ENCODE results near the gene RAP1A.
A peak's percentile ranks its signal among the peaks of the same experiment; 100 is the strongest.

RAP1A gene

DNA sequence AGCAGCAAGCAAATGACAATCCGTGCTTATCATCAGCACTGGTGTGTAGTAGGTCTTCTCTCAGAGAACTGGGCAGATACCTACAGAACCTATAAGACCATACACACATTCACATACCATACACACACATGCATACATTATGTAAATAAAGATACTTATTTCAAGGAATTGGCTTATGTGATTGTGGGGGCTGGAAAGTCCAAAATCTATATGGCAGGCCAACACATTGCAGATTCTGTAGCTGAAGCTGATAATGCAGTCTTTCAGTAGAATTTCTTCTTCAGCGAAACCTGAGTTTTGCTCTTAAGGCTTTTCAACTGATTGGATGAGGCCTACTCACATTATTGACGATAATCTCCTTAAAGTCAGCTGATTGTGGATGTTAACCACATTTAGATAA lies 24.1 kb downstream of the RAP1A start:
- H3K27ac ChIP-seq (ENCODE audit: low read depth, low read length), result no peak overlapping the region
- no peaks in the 10 kb centered on the region for H3K27me3 ChIP-seq (ENCODE audit: control insufficient read depth in 5 of 5, insufficient read depth in 4 of 5, low read length in 5 of 5)
- H3K36me3 ChIP-seq (ENCODE audit: control insufficient read depth in 5 of 5, insufficient read depth in 5 of 5, low read length in 5 of 5), result peaks cover 3 to 8% (median 5%) of the 10 kb centered on the region in 5 donors
- no peak overlapping the region for H3K9ac ChIP-seq (ENCODE audit: low read length in 5 of 5)
- H3K9me3 ChIP-seq (ENCODE audit: control insufficient read depth in 5 of 5, low read length in 5 of 5), result no peaks in the 10 kb centered on the region
- peaks cover 0 to 6% (median 0%) of the 10 kb centered on the region in 5 donors for H3K4me1 ChIP-seq (ENCODE audit: control insufficient read depth in 5 of 5, insufficient read depth in 5 of 5, low read length in 5 of 5)
- no peak overlapping the region for H3K4me3 ChIP-seq (ENCODE audit: low read depth in 1 of 5, low read length in 5 of 5)

DNA sequence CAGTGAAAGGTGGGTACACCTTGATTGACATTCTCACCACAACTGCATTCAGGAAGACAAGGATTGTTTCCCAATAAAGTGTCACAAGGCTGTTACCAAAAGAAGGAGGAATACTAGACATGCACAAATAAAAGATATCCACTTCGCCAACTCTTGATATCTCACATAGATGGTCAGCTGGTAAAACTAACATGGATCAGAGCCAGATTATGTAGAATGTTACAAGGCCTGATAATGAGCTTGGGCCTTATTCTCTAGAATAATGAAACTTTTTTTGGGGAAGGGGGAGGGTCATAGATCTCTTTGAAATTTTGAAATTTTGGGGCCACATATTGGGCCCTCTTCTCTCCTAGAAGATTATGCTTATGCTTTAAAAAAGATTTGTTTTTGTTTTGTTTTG lies 24.9 kb downstream of the RAP1A start:
- no peaks in the 10 kb centered on the region for H3K9me3 ChIP-seq (ENCODE audit: control insufficient read depth in 5 of 5, low read length in 5 of 5)
- peaks cover 3 to 8% (median 6%) of the 10 kb centered on the region in 5 donors for H3K36me3 ChIP-seq (ENCODE audit: control insufficient read depth in 5 of 5, insufficient read depth in 5 of 5, low read length in 5 of 5)

DNA sequence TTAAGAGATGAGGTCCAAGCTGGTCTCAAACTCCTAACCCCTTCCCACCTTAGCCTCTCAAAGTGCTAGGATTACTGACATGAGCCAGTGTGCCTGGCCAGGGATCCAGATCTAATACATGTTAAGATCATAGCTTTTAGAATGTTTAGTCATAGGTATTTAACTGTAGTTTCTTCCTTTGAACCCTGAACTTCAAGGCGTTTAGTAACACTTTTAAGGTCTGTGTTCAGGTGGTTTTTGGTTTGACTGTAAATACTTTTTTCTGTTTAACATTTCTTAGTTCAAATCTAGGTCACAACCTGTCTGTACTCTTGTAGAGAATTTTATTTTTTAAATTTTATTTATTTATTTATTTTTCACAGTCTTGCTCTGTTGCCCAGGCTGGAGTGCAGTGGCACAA lies 28.1 kb downstream of the RAP1A start:
- Histone ChIP-seq H3K4me3 (ENCODE audit: low read depth in 1 of 5, low read length in 5 of 5) (no peak overlapping the region), H3K27me3 (ENCODE audit: control insufficient read depth in 5 of 5, insufficient read depth in 4 of 5, low read length in 5 of 5) (no peaks in the 10 kb centered on the region), H3K9ac (ENCODE audit: low read length in 5 of 5) (no peak overlapping the region), H3K4me1 (ENCODE audit: control insufficient read depth in 5 of 5, insufficient read depth in 5 of 5, low read length in 5 of 5) (peaks cover 0 to 10% (median 5%) of the 10 kb centered on the region in 5 donors), H3K9me3 (ENCODE audit: control insufficient read depth in 5 of 5, low read length in 5 of 5) (no peaks in the 10 kb centered on the region), H3K36me3 (ENCODE audit: control insufficient read depth in 5 of 5, insufficient read depth in 5 of 5, low read length in 5 of 5) (peaks cover 3 to 8% (median 6%) of the 10 kb centered on the region in 5 donors), H3K27ac (ENCODE audit: low read depth, low read length) (no peak overlapping the region)

More for the DNA sequence above, 24.9 kb downstream of the RAP1A start:
- H3K9ac ChIP-seq (ENCODE audit: low read length in 5 of 5), result no peak overlapping the region
- H3K4me1 ChIP-seq (ENCODE audit: control insufficient read depth in 5 of 5, insufficient read depth in 5 of 5, low read length in 5 of 5), result peaks cover 0 to 10% (median 0%) of the 10 kb centered on the region in 5 donors
- no peak overlapping the region for H3K4me3 ChIP-seq (ENCODE audit: low read depth in 1 of 5, low read length in 5 of 5)
- no peak overlapping the region for H3K27ac ChIP-seq (ENCODE audit: low read depth, low read length)
- H3K27me3 ChIP-seq (ENCODE audit: control insufficient read depth in 5 of 5, insufficient read depth in 4 of 5, low read length in 5 of 5), result no peaks in the 10 kb centered on the region

DNA sequence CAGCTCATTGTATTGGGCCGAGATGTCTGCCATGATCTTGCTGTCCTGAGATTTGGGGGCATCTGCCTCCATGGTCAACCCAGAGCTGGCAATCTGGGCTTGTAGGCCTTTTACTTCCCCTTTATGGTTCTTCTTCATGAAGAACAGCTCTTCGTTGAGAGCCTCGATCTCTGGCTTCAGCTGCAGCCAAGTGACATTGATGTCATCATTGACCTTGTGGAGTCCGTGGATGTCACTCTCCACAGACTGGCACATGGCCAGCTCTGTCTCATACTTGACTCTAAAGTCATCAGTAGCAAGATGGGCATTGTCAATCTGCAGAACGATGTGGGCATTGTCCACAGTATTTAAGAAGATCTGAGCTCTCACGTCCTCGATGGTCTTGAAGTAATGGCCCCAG lies 29.2 kb downstream of the RAP1A start:
- H3K4me1 ChIP-seq (ENCODE audit: control insufficient read depth in 5 of 5, insufficient read depth in 5 of 5, low read length in 5 of 5), result peaks cover 0 to 10% (median 5%) of the 10 kb centered on the region in 5 donors
- H3K36me3 ChIP-seq (ENCODE audit: control insufficient read depth in 5 of 5, insufficient read depth in 5 of 5, low read length in 5 of 5), result peaks cover 3 to 8% (median 4%) of the 10 kb centered on the region in 5 donors
- no peak overlapping the region for H3K9ac ChIP-seq (ENCODE audit: low read length in 5 of 5)
- H3K27ac ChIP-seq (ENCODE audit: low read depth, low read length), result no peak overlapping the region
- H3K9me3 ChIP-seq (ENCODE audit: control insufficient read depth in 5 of 5, low read length in 5 of 5), result no peaks in the 10 kb centered on the region
- H3K4me3 ChIP-seq (ENCODE audit: low read depth in 1 of 5, low read length in 5 of 5), result no peak overlapping the region
- no peaks in the 10 kb centered on the region for H3K27me3 ChIP-seq (ENCODE audit: control insufficient read depth in 5 of 5, insufficient read depth in 4 of 5, low read length in 5 of 5)

DNA sequence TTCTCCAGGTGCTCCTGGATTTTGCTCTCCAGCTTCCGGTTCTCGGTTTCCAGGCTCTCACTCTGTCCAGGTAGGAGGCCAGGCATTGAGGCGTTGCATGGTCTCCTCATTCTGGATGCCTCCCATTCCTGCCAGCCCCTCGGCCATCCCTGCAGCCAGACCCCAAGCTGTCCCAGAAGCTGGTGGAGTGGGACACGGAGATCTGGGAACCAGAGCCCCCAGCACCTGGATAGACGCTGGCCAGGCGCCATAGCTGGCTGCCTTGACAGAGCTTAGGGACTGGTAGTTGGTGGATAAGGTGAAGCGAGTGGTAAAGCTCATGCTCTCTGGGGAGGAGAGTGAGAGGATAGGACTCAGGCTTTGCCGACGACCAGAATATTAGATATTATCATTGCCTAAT lies 29.6 kb downstream of the RAP1A start:
- H3K27ac ChIP-seq (ENCODE audit: low read depth, low read length), result no peak overlapping the region
- H3K36me3 ChIP-seq (ENCODE audit: control insufficient read depth in 5 of 5, insufficient read depth in 5 of 5, low read length in 5 of 5), result peaks cover 0 to 8% (median 4%) of the 10 kb centered on the region in 5 donors
- no peak overlapping the region for H3K4me3 ChIP-seq (ENCODE audit: low read depth in 1 of 5, low read length in 5 of 5)
- H3K9me3 ChIP-seq (ENCODE audit: control insufficient read depth in 5 of 5, low read length in 5 of 5), result no peaks in the 10 kb centered on the region
- no peaks in the 10 kb centered on the region for H3K27me3 ChIP-seq (ENCODE audit: control insufficient read depth in 5 of 5, insufficient read depth in 4 of 5, low read length in 5 of 5)
- peaks cover 0 to 10% (median 5%) of the 10 kb centered on the region in 5 donors for H3K4me1 ChIP-seq (ENCODE audit: control insufficient read depth in 5 of 5, insufficient read depth in 5 of 5, low read length in 5 of 5)
- no peak overlapping the region for H3K9ac ChIP-seq (ENCODE audit: low read length in 5 of 5)

DNA sequence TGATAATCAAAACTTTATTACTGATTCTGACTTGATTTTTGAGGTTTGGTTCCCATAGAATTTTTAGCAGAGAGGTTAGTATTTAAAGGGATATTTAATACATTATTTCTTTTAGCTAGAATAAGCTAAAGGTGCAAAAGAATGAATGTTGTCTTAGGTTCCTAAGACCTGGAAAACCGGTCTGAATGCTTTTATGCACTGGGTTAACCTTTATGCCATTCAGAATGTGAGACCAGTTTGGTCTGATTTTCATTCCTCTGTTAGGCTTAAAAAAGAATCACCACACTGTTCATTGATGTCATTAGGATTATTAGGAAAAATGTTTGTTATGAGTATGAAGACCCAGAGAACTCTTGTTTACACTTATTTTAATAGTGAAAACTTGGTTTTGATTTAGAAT lies 30.1 kb downstream of the RAP1A start:
- Histone ChIP-seq H3K4me3 (ENCODE audit: low read depth in 1 of 5, low read length in 5 of 5) (no peak overlapping the region), H3K9me3 (ENCODE audit: control insufficient read depth in 5 of 5, low read length in 5 of 5) (no peaks in the 10 kb centered on the region), H3K27me3 (ENCODE audit: control insufficient read depth in 5 of 5, insufficient read depth in 4 of 5, low read length in 5 of 5) (no peaks in the 10 kb centered on the region), H3K27ac (ENCODE audit: low read depth, low read length) (no peak overlapping the region), H3K4me1 (ENCODE audit: control insufficient read depth in 5 of 5, insufficient read depth in 5 of 5, low read length in 5 of 5) (peaks cover 0 to 10% (median 5%) of the 10 kb centered on the region in 5 donors), H3K36me3 (ENCODE audit: control insufficient read depth in 5 of 5, insufficient read depth in 5 of 5, low read length in 5 of 5) (peaks cover 0 to 8% (median 4%) of the 10 kb centered on the region in 5 donors), H3K9ac (ENCODE audit: low read length in 5 of 5) (no peak overlapping the region)

DNA sequence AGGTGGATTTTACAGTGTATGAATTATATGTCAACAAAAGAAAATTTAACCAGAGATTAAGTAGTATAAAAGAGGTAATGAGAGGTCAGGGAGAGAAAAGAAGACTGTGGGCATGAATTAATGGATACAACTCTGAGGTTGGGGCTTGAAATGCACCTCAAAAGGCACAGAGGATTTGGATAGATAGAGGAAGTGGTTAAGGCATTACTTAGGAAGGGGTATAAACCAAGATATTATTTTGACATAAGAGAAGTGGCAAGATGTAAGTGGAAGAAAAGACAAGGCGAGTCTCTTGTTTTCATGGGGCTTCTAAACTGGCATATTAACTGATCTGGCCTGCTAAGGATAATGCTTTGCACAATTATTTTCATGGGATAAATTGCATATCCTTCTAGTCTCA lies 34.1 kb downstream of the RAP1A start:
- H3K36me3 ChIP-seq (ENCODE audit: control insufficient read depth in 5 of 5, insufficient read depth in 5 of 5, low read length in 5 of 5), result peaks cover 0 to 3% (median 0%) of the 10 kb centered on the region in 5 donors
- no peak overlapping the region for H3K27ac ChIP-seq (ENCODE audit: low read depth, low read length)
- H3K4me1 ChIP-seq (ENCODE audit: control insufficient read depth in 5 of 5, insufficient read depth in 5 of 5, low read length in 5 of 5), result peaks cover 0 to 15% (median 13%) of the 10 kb centered on the region in 5 donors
- no peaks in the 10 kb centered on the region for H3K9me3 ChIP-seq (ENCODE audit: control insufficient read depth in 5 of 5, low read length in 5 of 5)
- H3K27me3 ChIP-seq (ENCODE audit: control insufficient read depth in 5 of 5, insufficient read depth in 4 of 5, low read length in 5 of 5), result no peaks in the 10 kb centered on the region
- no peak overlapping the region for H3K9ac ChIP-seq (ENCODE audit: low read length in 5 of 5)
- H3K4me3 ChIP-seq (ENCODE audit: low read depth in 1 of 5, low read length in 5 of 5), result no peak overlapping the region

DNA sequence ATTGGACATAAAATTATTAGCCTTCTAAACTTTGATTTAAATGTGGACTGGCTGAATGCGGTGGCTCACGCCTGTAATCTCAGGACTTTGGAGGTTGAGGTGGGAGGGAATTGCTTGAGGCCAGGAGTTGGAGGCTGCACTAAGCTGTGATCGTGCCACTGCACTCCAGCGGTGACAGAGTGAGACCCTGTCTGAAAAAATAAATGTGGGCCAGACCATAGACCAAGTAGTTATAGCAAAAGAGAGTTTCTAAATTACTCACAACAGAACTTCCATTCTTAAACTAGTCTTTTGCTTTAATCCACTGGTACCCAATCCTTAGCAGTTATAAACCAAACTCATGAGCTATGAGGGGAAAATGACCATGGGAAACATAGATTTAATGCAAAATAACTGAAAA lies 35.2 kb downstream of the RAP1A start:
- Histone ChIP-seq H3K4me3 (ENCODE audit: low read depth in 1 of 5, low read length in 5 of 5) (no peak overlapping the region), H3K27ac (ENCODE audit: low read depth, low read length) (no peak overlapping the region), H3K4me1 (ENCODE audit: control insufficient read depth in 5 of 5, insufficient read depth in 5 of 5, low read length in 5 of 5) (peaks cover 0 to 15% (median 9%) of the 10 kb centered on the region in 5 donors), H3K27me3 (ENCODE audit: control insufficient read depth in 5 of 5, insufficient read depth in 4 of 5, low read length in 5 of 5) (no peaks in the 10 kb centered on the region), H3K9ac (ENCODE audit: low read length in 5 of 5) (no peak overlapping the region), H3K36me3 (ENCODE audit: control insufficient read depth in 5 of 5, insufficient read depth in 5 of 5, low read length in 5 of 5) (no peaks in the 10 kb centered on the region), H3K9me3 (ENCODE audit: control insufficient read depth in 5 of 5, low read length in 5 of 5) (no peaks in the 10 kb centered on the region)

DNA sequence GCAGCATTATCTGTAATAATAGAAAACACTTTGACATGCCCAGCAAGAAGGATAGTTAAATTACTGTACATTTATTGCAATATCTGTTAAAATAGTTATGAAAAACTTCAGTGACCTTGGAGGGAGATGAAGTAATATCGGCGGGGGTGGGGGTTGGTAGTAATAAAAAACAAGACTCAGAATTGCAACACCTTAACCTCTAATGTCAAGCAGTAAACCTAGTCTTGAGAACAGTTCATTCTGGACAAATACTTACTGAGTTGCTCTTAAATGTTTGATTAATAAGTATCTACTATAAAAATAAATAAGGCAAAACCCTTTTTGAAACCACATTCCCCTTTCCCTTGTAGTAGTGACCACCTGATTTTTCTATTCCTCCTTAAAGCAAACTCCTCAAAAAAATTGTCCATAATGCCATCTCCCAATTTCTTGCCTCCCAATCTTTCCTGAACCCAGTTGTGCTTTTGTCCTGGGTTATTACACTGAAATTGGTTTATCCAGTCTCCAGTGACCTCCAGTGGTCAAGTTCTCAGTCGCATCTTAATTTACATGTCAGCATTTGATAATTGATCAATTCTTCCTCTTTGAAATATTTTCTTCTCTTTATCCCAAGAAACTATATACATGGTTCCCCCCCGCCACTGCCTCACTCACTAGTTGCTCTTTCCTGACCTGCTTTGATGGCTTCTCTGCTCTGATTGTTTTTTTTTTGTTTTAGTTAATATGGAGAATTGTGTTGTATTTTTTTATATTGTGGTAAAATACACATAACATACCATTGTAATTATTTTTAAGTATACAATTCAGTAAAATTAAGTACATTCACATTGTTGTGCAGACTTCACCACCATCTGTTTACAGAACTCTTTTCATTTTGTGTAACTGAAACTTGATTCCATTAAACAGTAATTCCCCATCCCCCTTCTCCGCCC lies 36.8 kb downstream of the RAP1A start:
- Histone ChIP-seq H3K36me3 (ENCODE audit: control insufficient read depth in 5 of 5, insufficient read depth in 5 of 5, low read length in 5 of 5) (no peaks in the 10 kb centered on the region), H3K27me3 (ENCODE audit: control insufficient read depth in 5 of 5, insufficient read depth in 4 of 5, low read length in 5 of 5) (no peaks in the 10 kb centered on the region), H3K27ac (ENCODE audit: low read depth, low read length) (peak overlapping the region; percentile 47), H3K9me3 (ENCODE audit: control insufficient read depth in 5 of 5, low read length in 5 of 5) (no peaks in the 10 kb centered on the region), H3K4me3 (ENCODE audit: low read depth in 1 of 5, low read length in 5 of 5) (no peak overlapping the region), H3K4me1 (ENCODE audit: control insufficient read depth in 5 of 5, insufficient read depth in 5 of 5, low read length in 5 of 5) (peaks cover 0 to 27% (median 21%) of the 10 kb centered on the region in 5 donors), H3K9ac (ENCODE audit: low read length in 5 of 5) (no peak overlapping the region)

DNA sequence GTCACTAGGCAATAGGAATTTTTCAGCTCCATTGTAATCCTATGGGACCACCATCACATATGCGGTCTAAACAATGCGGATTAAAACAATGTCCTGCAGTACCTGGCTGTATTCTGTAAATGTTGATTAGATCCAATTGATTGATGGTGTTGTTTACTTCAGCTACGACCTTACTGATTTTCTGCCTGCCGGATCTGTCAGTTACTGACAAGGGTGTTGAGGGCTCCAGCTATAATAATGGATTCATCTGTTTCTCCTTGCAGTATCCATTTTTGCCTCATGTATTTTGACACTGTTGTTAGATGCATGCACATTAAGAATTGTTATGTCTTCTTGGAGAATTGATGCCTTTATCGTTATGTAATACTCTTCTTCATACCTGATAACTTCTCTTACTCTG lies 39.0 kb downstream of the RAP1A start:
- H3K36me3 ChIP-seq (ENCODE audit: control insufficient read depth in 5 of 5, insufficient read depth in 5 of 5, low read length in 5 of 5), result no peaks in the 10 kb centered on the region
- H3K27ac ChIP-seq (ENCODE audit: low read depth, low read length), result no peak overlapping the region
- H3K9me3 ChIP-seq (ENCODE audit: control insufficient read depth in 5 of 5, low read length in 5 of 5), result no peaks in the 10 kb centered on the region
- H3K9ac ChIP-seq (ENCODE audit: low read length in 5 of 5), result no peak overlapping the region
- H3K4me1 ChIP-seq (ENCODE audit: control insufficient read depth in 5 of 5, insufficient read depth in 5 of 5, low read length in 5 of 5), result peaks cover 0 to 22% (median 18%) of the 10 kb centered on the region in 5 donors
- no peaks in the 10 kb centered on the region for H3K27me3 ChIP-seq (ENCODE audit: control insufficient read depth in 5 of 5, insufficient read depth in 4 of 5, low read length in 5 of 5)
- H3K4me3 ChIP-seq (ENCODE audit: low read depth in 1 of 5, low read length in 5 of 5), result no peak overlapping the region

Measured in subcutaneous abdominal adipose tissue (tissue), 5 donors.